ENCODE measurements around the gene SERPINA5. TPM values are rescaled to one million over a fixed set of nuclear protein-coding genes. Genes with fewer than 3 reads are reported as not detected.

The SERPINA5 gene
- total and polyA plus RNA-seq, 2 donors, result 0.24 to 1.7 TPM

DNA sequence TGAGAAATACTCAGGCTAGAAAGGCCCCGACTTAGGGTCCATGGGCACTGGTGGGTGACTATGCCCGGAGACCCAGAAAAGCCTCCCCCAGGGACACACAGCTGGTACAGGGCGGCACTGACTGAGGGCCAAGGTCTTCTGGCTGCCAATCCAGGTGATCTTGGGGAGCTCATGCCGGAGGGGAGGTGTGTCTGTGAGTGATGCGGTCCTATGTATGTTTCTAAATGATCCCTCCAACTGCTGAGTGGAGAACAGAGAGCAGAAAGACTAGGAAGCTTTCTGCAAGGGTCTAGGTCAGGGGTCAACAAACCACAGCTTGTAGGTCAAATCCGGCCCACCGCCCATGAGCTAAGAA is 19.6 kb upstream of the SERPINA5 start:
- H3K36me3 ChIP-seq (ENCODE audit: control insufficient read depth in 2 of 2, insufficient read depth in 2 of 2, low read length in 1 of 2), result no peaks in the 10 kb centered on the region
- H3K9me3 ChIP-seq (ENCODE audit: control insufficient read depth in 2 of 2, insufficient read depth in 1 of 2, low read length in 1 of 2), result no peaks in the 10 kb centered on the region
- no peak overlapping the region for H3K27ac ChIP-seq (ENCODE audit: low read depth in 1 of 2, low read length in 1 of 2)
- WGBS, result 89% methylated on average over 7 of the region's 7 CpGs
- H3K4me1 ChIP-seq (ENCODE audit: control insufficient read depth in 2 of 2, insufficient read depth in 2 of 2, low read length in 2 of 2), result no peaks in the 10 kb centered on the region
- no peaks in the 10 kb centered on the region for H3K27me3 ChIP-seq (ENCODE audit: control insufficient read depth in 2 of 2, insufficient read depth in 1 of 2, low read length in 1 of 2)
- DNase-seq (ENCODE audit: low read depth in 6 of 9, low spot score in 9 of 9), result no peak
- no peak overlapping the region for H3K4me3 ChIP-seq (ENCODE audit: low read length in 2 of 2)

DNA sequence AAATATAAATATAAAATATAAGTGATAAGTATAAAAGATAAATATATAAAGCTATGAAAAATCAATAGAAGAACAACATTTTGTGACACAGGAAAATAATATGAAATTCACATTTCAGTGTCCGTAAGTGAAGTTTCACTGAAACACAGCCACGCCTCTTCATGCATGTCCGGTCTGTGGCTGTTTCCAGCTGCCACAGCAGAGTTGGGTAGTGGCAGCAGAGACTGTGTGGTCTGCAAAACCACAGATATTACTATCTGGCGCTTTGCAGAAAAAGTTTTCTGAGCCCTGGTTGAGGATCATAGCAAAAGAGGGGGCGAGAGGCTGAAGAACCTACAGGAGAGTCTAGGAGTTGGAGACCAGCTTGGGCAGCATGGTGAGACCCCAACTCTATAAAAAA is 19.2 kb upstream of the SERPINA5 start:
- no peak overlapping the region for H3K27ac ChIP-seq (ENCODE audit: low read depth in 1 of 2, low read length in 1 of 2)
- no peaks in the 10 kb centered on the region for H3K36me3 ChIP-seq (ENCODE audit: control insufficient read depth in 2 of 2, insufficient read depth in 2 of 2, low read length in 1 of 2)
- no peak overlapping the region for H3K4me3 ChIP-seq (ENCODE audit: low read length in 2 of 2)
- WGBS, result 89% methylated on average over 5 of the region's 5 CpGs
- H3K4me1 ChIP-seq (ENCODE audit: control insufficient read depth in 2 of 2, insufficient read depth in 2 of 2, low read length in 2 of 2), result no peaks in the 10 kb centered on the region
- no peaks in the 10 kb centered on the region for H3K9me3 ChIP-seq (ENCODE audit: control insufficient read depth in 2 of 2, insufficient read depth in 1 of 2, low read length in 1 of 2)
- H3K27me3 ChIP-seq (ENCODE audit: control insufficient read depth in 2 of 2, insufficient read depth in 1 of 2, low read length in 1 of 2), result no peaks in the 10 kb centered on the region
- DNase-seq (ENCODE audit: low read depth in 6 of 9, low spot score in 9 of 9), result no peak

DNA sequence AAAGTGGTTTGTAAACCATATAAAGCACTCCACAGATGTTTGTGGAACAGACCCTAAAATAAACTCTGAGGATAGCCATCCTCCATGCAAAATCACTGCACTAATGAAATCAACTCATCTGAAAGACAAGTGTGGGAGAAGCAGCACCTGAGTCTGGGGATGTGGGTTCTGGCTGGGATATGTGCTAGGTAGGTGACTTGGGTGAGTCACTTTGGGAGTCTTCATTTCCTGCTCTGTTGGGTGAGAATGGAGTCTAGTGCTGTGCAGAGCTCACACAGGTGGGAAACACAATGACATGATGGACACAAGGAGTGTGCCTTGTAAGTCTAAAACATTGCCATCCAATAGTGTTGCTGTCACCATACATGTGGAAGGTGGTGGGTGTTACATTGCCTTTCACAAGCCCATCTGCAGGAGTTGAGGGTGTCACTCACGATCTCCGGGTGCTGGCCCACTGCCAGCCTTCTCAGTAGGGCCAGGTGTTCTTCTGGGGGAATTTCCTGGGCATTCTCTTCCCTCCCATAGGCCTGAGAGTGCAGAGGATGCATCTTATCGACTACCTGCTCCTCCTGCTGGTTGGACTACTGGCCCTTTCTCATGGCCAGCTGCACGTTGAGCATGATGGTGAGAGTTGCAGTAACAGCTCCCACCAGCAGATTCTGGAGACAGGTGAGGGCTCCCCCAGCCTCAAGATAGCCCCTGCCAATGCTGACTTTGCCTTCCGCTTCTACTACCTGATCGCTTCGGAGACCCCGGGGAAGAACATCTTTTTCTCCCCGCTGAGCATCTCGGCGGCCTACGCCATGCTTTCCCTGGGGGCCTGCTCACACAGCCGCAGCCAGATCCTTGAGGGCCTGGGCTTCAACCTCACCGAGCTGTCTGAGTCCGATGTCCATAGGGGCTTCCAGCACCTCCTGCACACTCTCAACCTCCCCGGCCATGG is 18.0 kb upstream of the SERPINA5 start:
- no peak overlapping the region for H3K27ac ChIP-seq (ENCODE audit: low read depth in 1 of 2, low read length in 1 of 2)
- H3K9me3 ChIP-seq (ENCODE audit: control insufficient read depth in 2 of 2, insufficient read depth in 1 of 2, low read length in 1 of 2), result no peaks in the 10 kb centered on the region
- no peaks in the 10 kb centered on the region for H3K27me3 ChIP-seq (ENCODE audit: control insufficient read depth in 2 of 2, insufficient read depth in 1 of 2, low read length in 1 of 2)
- DNase-seq (ENCODE audit: low read depth in 6 of 9, low spot score in 9 of 9), result no peak
- 95% methylated on average over 16 of the region's 16 CpGs for WGBS
- H3K36me3 ChIP-seq (ENCODE audit: control insufficient read depth in 2 of 2, insufficient read depth in 2 of 2, low read length in 1 of 2), result no peaks in the 10 kb centered on the region
- H3K4me3 ChIP-seq (ENCODE audit: low read length in 2 of 2), result no peak overlapping the region
- H3K4me1 ChIP-seq (ENCODE audit: control insufficient read depth in 2 of 2, insufficient read depth in 2 of 2, low read length in 2 of 2), result no peaks in the 10 kb centered on the region

DNA sequence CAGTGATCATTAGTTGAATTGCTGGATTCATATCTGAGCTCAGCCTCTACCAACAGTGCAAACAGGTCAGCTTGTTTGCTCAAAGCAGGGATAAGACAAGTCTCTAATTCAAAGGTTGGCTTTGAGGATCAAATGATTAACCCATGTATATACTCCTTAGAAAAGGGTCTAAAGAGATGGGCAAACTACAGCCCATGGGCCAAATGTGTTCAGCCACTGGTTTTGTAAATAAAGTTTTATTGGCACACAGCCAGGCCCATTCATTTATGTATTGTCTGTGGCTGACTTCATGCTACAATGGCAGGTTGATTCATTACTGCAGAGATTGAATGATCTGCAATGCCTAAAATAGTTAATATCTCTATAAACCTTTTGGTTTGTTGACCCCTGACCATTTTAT is 16.8 kb upstream of the SERPINA5 start:
- H3K27me3 ChIP-seq (ENCODE audit: control insufficient read depth in 2 of 2, insufficient read depth in 1 of 2, low read length in 1 of 2), result no peaks in the 10 kb centered on the region
- H3K4me3 ChIP-seq (ENCODE audit: low read length in 2 of 2), result no peak overlapping the region
- no peaks in the 10 kb centered on the region for H3K9me3 ChIP-seq (ENCODE audit: control insufficient read depth in 2 of 2, insufficient read depth in 1 of 2, low read length in 1 of 2)
- H3K36me3 ChIP-seq (ENCODE audit: control insufficient read depth in 2 of 2, insufficient read depth in 2 of 2, low read length in 1 of 2), result no peaks in the 10 kb centered on the region
- no peak overlapping the region for H3K27ac ChIP-seq (ENCODE audit: low read depth in 1 of 2, low read length in 1 of 2)
- H3K4me1 ChIP-seq (ENCODE audit: control insufficient read depth in 2 of 2, insufficient read depth in 2 of 2, low read length in 2 of 2), result no peaks in the 10 kb centered on the region
- DNase-seq (ENCODE audit: low read depth in 6 of 9, low spot score in 9 of 9), result no peak

DNA sequence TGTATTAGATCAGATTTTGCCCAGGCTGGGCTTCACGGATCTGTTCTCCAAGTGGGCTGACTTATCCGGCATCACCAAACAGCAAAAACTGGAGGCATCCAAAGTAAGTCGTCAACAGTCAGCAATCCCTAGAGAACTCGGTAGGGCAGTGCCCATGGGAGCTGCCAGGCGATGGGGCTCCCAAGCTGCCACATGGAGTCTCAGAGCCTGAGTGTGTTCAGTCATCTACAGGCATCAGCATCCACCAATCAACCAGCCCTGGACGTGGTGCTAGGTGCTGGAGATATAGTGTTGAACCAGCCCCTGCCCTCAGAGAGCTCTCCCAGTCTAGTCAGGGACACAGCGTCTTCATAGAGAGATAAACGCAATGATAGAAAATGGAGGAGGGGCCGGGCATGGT is 13.0 kb upstream of the SERPINA5 start:
- no peaks in the 10 kb centered on the region for H3K9me3 ChIP-seq (ENCODE audit: control insufficient read depth in 2 of 2, insufficient read depth in 1 of 2, low read length in 1 of 2)
- WGBS, result 92% methylated on average over 9 of the region's 9 CpGs
- DNase-seq (ENCODE audit: low read depth in 6 of 9, low spot score in 9 of 9), result no peak
- H3K27me3 ChIP-seq (ENCODE audit: control insufficient read depth in 2 of 2, insufficient read depth in 1 of 2, low read length in 1 of 2), result no peaks in the 10 kb centered on the region
- no peak overlapping the region for H3K4me3 ChIP-seq (ENCODE audit: low read length in 2 of 2)
- no peaks in the 10 kb centered on the region for H3K36me3 ChIP-seq (ENCODE audit: control insufficient read depth in 2 of 2, insufficient read depth in 2 of 2, low read length in 1 of 2)
- H3K4me1 ChIP-seq (ENCODE audit: control insufficient read depth in 2 of 2, insufficient read depth in 2 of 2, low read length in 2 of 2), result no peaks in the 10 kb centered on the region
- H3K27ac ChIP-seq (ENCODE audit: low read depth in 1 of 2, low read length in 1 of 2), result no peak overlapping the region

DNA sequence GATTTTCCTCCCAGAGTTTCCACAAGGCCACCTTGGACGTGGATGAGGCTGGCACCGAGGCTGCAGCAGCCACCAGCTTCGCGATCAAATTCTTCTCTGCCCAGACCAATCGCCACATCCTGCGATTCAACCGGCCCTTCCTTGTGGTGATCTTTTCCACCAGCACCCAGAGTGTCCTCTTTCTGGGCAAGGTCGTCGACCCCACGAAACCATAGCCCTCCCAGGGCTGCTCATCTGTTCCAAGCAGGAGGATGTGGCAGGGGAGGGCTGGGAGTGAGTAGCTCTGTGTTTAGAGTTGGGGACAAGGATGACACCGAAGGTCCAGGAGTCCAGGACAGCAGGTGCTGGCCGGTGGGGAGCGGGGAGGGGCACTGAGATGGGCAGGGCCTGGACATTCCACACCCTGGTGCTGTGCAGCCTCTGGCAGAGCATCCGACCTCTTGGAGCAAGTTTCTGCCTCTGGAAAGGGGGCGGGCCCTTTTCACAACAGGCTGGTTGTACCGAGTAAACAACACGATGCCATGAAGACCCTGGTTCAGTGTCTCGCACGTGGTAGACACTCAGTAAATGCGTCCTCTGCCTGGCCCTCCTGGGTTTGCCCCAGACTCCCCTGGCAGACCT is 11.7 kb upstream of the SERPINA5 start:
- H3K4me1 ChIP-seq (ENCODE audit: control insufficient read depth in 2 of 2, insufficient read depth in 2 of 2, low read length in 2 of 2), result no peaks in the 10 kb centered on the region
- no peaks in the 10 kb centered on the region for H3K9me3 ChIP-seq (ENCODE audit: control insufficient read depth in 2 of 2, insufficient read depth in 1 of 2, low read length in 1 of 2)
- no peak for DNase-seq (ENCODE audit: low read depth in 6 of 9, low spot score in 9 of 9)
- WGBS, result 93% methylated on average over 20 of the region's 20 CpGs
- no peaks in the 10 kb centered on the region for H3K27me3 ChIP-seq (ENCODE audit: control insufficient read depth in 2 of 2, insufficient read depth in 1 of 2, low read length in 1 of 2)
- H3K36me3 ChIP-seq (ENCODE audit: control insufficient read depth in 2 of 2, insufficient read depth in 2 of 2, low read length in 1 of 2), result no peaks in the 10 kb centered on the region
- H3K27ac ChIP-seq (ENCODE audit: low read depth in 1 of 2, low read length in 1 of 2), result no peak overlapping the region
- no peak overlapping the region for H3K4me3 ChIP-seq (ENCODE audit: low read length in 2 of 2)

DNA sequence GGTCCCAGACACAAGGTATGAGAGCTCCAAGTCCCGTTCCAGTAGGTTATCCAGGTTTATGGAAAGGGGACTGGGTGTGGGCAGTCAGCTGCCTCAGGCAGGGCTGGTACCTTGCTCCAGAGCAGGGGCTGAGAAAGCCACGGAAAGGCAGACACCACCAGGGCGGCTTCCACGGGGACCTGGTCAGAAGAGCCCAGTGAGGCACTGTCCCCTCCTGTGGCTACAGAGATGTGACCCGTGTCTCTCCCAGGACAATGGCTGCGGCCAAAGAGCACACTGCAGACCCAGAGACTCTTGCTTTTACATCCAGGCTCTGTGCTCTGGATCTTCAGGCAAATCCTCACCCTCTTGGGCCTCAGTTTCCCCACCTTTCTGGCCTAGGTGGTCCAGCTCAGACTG is 11.2 kb upstream of the SERPINA5 start:
- Histone ChIP-seq H3K4me1 (ENCODE audit: control insufficient read depth in 2 of 2, insufficient read depth in 2 of 2, low read length in 2 of 2) (no peaks in the 10 kb centered on the region), H3K9me3 (ENCODE audit: control insufficient read depth in 2 of 2, insufficient read depth in 1 of 2, low read length in 1 of 2) (no peaks in the 10 kb centered on the region), H3K27ac (ENCODE audit: low read depth in 1 of 2, low read length in 1 of 2) (no peak overlapping the region), H3K4me3 (ENCODE audit: low read length in 2 of 2) (no peak overlapping the region), H3K27me3 (ENCODE audit: control insufficient read depth in 2 of 2, insufficient read depth in 1 of 2, low read length in 1 of 2) (no peaks in the 10 kb centered on the region), H3K36me3 (ENCODE audit: control insufficient read depth in 2 of 2, insufficient read depth in 2 of 2, low read length in 1 of 2) (no peaks in the 10 kb centered on the region)
- 92% methylated on average over 6 of the region's 6 CpGs for WGBS
- DNase-seq (ENCODE audit: low read depth in 6 of 9, low spot score in 9 of 9), result no peak

DNA sequence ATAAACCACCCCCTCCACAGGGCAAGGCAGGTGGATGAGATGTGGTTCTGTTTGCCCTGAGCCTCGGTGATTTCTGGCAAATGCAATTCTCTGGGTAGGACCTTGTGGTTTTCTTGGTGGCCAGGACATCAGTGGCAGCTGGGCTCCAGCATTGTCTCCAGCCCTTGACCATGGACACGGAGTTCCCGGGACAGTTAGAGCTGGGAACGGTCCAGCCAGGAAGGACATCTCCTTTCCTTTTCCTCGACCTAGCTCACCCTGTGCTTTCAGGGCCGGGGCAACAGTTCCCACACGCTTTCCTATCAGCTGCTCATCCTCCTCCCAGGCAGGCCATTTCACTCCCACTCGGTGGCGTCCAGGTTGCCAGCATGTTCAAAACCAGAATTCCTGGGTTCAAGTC is 10.8 kb upstream of the SERPINA5 start:
- Histone ChIP-seq H3K4me1 (ENCODE audit: control insufficient read depth in 2 of 2, insufficient read depth in 2 of 2, low read length in 2 of 2) (no peaks in the 10 kb centered on the region), H3K27me3 (ENCODE audit: control insufficient read depth in 2 of 2, insufficient read depth in 1 of 2, low read length in 1 of 2) (no peaks in the 10 kb centered on the region), H3K4me3 (ENCODE audit: low read length in 2 of 2) (no peak overlapping the region), H3K36me3 (ENCODE audit: control insufficient read depth in 2 of 2, insufficient read depth in 2 of 2, low read length in 1 of 2) (no peaks in the 10 kb centered on the region), H3K9me3 (ENCODE audit: control insufficient read depth in 2 of 2, insufficient read depth in 1 of 2, low read length in 1 of 2) (no peaks in the 10 kb centered on the region), H3K27ac (ENCODE audit: low read depth in 1 of 2, low read length in 1 of 2) (no peak overlapping the region)
- 84% methylated on average over 9 of the region's 9 CpGs for WGBS
- DNase-seq (ENCODE audit: low read depth in 6 of 9, low spot score in 9 of 9), result no peak

DNA sequence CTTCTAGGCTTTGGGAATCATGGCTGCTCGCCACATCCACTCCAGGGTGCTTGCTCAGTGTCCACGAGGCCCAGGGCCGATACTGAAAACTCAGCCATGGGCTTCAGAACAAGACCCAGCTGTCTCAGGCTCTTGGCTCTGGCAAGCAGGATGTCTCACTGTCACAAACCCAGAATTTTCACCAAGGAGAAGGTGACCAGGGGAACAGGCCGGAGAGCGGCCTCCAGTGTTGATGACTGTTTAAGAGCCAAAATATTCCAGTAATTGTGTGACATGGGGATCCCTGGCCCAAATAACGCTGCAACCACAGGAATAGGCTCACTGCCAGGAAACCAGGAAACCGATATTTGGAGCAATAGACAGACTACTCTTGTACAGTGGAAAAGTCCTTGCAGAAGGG is 9.8 kb upstream of the SERPINA5 start:
- no peaks in the 10 kb centered on the region for H3K4me1 ChIP-seq (ENCODE audit: control insufficient read depth in 2 of 2, insufficient read depth in 2 of 2, low read length in 2 of 2)
- H3K36me3 ChIP-seq (ENCODE audit: control insufficient read depth in 2 of 2, insufficient read depth in 2 of 2, low read length in 1 of 2), result no peaks in the 10 kb centered on the region
- DNase-seq (ENCODE audit: low read depth in 6 of 9, low spot score in 9 of 9), result no peak
- H3K27ac ChIP-seq (ENCODE audit: low read depth in 1 of 2, low read length in 1 of 2), result no peak overlapping the region
- no peaks in the 10 kb centered on the region for H3K9me3 ChIP-seq (ENCODE audit: control insufficient read depth in 2 of 2, insufficient read depth in 1 of 2, low read length in 1 of 2)
- WGBS, result 72% methylated on average over 7 of the region's 7 CpGs
- no peak overlapping the region for H3K4me3 ChIP-seq (ENCODE audit: low read length in 2 of 2)
- H3K27me3 ChIP-seq (ENCODE audit: control insufficient read depth in 2 of 2, insufficient read depth in 1 of 2, low read length in 1 of 2), result no peaks in the 10 kb centered on the region
